Measurements from ENCODE around the gene ABCB1. TPM values are rescaled to one million over a fixed set of nuclear protein-coding genes. Genes with fewer than 3 reads are reported as not detected.

ABCB1 gene
- total and polyA plus RNA-seq, 2 donors (not counting 3 experiments of a cell fraction or from before 2014, with no cell fraction given) = 7.1 to 7.5 TPM

- H3K4me1 ChIP-seq (ENCODE audit: control insufficient read depth, extremely low read depth, insufficient read depth, low read length) = no peaks in the 10 kb centered on the region
- ChIA-PET CTCF (interaction anchor here (1.1 kb wide), 1 partner anchor 10 kb away, joined by 4 read pairs; no protein-coding TSS in a partner anchor), POLR2A (no interaction called here)
- H3K4me2 ChIP-seq (ENCODE audit: insufficient read depth, low read length) = no peak overlapping the region
- DNase-seq (ENCODE audit: low read depth, low spot score) = no peak
- no peak overlapping the region for H3K9ac ChIP-seq (replicated peaks; ENCODE audit: extremely low read depth, insufficient read depth, low read length)
- dilution Hi-C loops (cut with MboI; ENCODE audit: extremely low pct_ligation_motif_present, low sequenced_read_pairs) = no loop called here
- TF ChIP-seq EZH2 (IDR thresholded peaks at IDR 0.05; ENCODE audit: borderline replicate concordance, low read depth, low read length, severe bottlenecking) (no peak), FOS (IDR thresholded peaks at IDR 0.05; ENCODE audit: borderline replicate concordance, insufficient read depth, low read length) (no peak), POLR2AphosphoS5 (IDR thresholded peaks at IDR 0.05; ENCODE audit: insufficient read depth, low read depth, low read length) (no peak), MYC (IDR thresholded peaks at IDR 0.05; ENCODE audit: low read depth, low read length) (no peak), JUN (IDR thresholded peaks at IDR 0.05; ENCODE audit: borderline replicate concordance, insufficient read depth, insufficient read length, low read depth) (no peak), GATA2 (IDR thresholded peaks at IDR 0.05; ENCODE audit: insufficient read depth, insufficient read length, low read depth, low read length) (no peak), POLR2A (IDR thresholded peaks at IDR 0.05; ENCODE audit: low read depth, low read length) (no peak)
- TF ChIP-seq, protein P1, sequence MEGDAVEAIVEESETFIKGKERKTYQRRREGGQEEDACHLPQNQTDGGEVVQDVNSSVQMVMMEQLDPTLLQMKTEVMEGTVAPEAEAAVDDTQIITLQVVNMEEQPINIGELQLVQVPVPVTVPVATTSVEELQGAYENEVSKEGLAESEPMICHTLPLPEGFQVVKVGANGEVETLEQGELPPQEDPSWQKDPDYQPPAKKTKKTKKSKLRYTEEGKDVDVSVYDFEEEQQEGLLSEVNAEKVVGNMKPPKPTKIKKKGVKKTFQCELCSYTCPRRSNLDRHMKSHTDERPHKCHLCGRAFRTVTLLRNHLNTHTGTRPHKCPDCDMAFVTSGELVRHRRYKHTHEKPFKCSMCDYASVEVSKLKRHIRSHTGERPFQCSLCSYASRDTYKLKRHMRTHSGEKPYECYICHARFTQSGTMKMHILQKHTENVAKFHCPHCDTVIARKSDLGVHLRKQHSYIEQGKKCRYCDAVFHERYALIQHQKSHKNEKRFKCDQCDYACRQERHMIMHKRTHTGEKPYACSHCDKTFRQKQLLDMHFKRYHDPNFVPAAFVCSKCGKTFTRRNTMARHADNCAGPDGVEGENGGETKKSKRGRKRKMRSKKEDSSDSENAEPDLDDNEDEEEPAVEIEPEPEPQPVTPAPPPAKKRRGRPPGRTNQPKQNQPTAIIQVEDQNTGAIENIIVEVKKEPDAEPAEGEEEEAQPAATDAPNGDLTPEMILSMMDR (IDR thresholded peaks at IDR 0.05; ENCODE audit: extremely low read depth in 1 of 2, insufficient read depth in 1 of 2, low read depth in 1 of 2, low read length in 2 of 2) = no peak
- TF ChIP-seq, protein P2, sequence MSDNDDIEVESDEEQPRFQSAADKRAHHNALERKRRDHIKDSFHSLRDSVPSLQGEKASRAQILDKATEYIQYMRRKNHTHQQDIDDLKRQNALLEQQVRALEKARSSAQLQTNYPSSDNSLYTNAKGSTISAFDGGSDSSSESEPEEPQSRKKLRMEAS (IDR thresholded peaks at IDR 0.05; ENCODE audit: insufficient read depth, insufficient read length) = no peak
- H3K9me1 ChIP-seq (replicated peaks; ENCODE audit: control insufficient read depth, extremely low read depth, insufficient read depth, low read length) = no peaks in the 10 kb centered on the region
- intact Hi-C loops (cut with micrococcal nuclease) = no loop called here
- no peaks in the 10 kb centered on the region for H3K9me3 ChIP-seq (replicated peaks; ENCODE audit: control insufficient read depth, insufficient read depth, low read length)
- no peaks in the 10 kb centered on the region for H3K79me2 ChIP-seq (ENCODE audit: control insufficient read depth, insufficient read depth, low read length)
- FAIRE-seq = no peak
- H3K4me3 ChIP-seq (replicated peaks in 1 of 3; ENCODE audit: insufficient read depth in 1 of 3, low read depth in 1 of 3, low read length in 3 of 3) = no peak overlapping the region
- H4K20me1 ChIP-seq (replicated peaks; ENCODE audit: control insufficient read depth, extremely low read depth, insufficient read depth, low read length) = no peaks in the 10 kb centered on the region
- BruUV-seq (replicated peaks) = no TSS peak
- H3K27me3 ChIP-seq (ENCODE audit: control insufficient read depth in 2 of 2, insufficient read depth in 2 of 2, low read length in 2 of 2) = peaks cover 0 to 2% of the 10 kb centered on the region in 2 experiments
- no peak overlapping the region for H3K27ac ChIP-seq (ENCODE audit: insufficient read depth, low read depth, low read length)
- no peaks in the 10 kb centered on the region for H3K36me3 ChIP-seq (ENCODE audit: control insufficient read depth in 2 of 2, extremely low read depth in 1 of 2, insufficient read depth in 2 of 2, low read length in 2 of 2)
- no peak overlapping the region for H2AFZ ChIP-seq (ENCODE audit: low read depth, low read length)
These were observed 105.3 kb downstream of the ABCB1 start for GRCh38 chr7:87495366-87495765.
